ENCODE results near the gene NPLOC4. TPM values are rescaled to one million over a fixed set of nuclear protein-coding genes. Genes with fewer than 3 reads are reported as not detected.
A peak's percentile ranks its signal among the peaks of the same experiment; 100 is the strongest.

Gene NPLOC4
- total and polyA plus RNA-seq, 2 of the 13 experiments (the other 11 are each of a cell fraction or from before 2014, with no cell fraction given) = 57.0 to 97.0 TPM

- TF ChIP-seq, protein P1, sequence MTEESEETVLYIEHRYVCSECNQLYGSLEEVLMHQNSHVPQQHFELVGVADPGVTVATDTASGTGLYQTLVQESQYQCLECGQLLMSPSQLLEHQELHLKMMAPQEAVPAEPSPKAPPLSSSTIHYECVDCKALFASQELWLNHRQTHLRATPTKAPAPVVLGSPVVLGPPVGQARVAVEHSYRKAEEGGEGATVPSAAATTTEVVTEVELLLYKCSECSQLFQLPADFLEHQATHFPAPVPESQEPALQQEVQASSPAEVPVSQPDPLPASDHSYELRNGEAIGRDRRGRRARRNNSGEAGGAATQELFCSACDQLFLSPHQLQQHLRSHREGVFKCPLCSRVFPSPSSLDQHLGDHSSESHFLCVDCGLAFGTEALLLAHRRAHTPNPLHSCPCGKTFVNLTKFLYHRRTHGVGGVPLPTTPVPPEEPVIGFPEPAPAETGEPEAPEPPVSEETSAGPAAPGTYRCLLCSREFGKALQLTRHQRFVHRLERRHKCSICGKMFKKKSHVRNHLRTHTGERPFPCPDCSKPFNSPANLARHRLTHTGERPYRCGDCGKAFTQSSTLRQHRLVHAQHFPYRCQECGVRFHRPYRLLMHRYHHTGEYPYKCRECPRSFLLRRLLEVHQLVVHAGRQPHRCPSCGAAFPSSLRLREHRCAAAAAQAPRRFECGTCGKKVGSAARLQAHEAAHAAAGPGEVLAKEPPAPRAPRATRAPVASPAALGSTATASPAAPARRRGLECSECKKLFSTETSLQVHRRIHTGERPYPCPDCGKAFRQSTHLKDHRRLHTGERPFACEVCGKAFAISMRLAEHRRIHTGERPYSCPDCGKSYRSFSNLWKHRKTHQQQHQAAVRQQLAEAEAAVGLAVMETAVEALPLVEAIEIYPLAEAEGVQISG (CRISPR knock-in tag; IDR thresholded peaks at IDR 0.05) = peak; percentile 96
- TF ChIP-seq DPF2 (CRISPR knock-in tag; IDR thresholded peaks at IDR 0.05; ENCODE audit: borderline replicate concordance, low read depth) = no peak
- TF ChIP-seq ZNF207 (IDR thresholded peaks at IDR 0.05; ENCODE audit: borderline replicate concordance) = no peak
- TF ChIP-seq TRIM22 (IDR thresholded peaks at IDR 0.05) = no peak
- TF ChIP-seq ZNF354B (CRISPR knock-in tag; IDR thresholded peaks at IDR 0.05) = no peak
- 0 out of 2 replicates have a peak, but pooled peaks have one; percentile 58 for TF ChIP-seq FOXM1 (CRISPR knock-in tag; IDR thresholded peaks at IDR 0.05)
- peak; percentile 31; the same call in 1 of the 2 replicates for TF ChIP-seq ATF2 (CRISPR knock-in tag; IDR thresholded peaks at IDR 0.05)
- TF ChIP-seq KLF13 (CRISPR knock-in tag; IDR thresholded peaks at IDR 0.05) = no peak
- peak in 1 of 2 experiments; percentile 35; a peak in 1 of 4 replicates for TF ChIP-seq REST (IDR thresholded peaks at IDR 0.05; ENCODE audit: borderline replicate concordance in 1 of 2, low read depth in 1 of 2, low read length in 2 of 2)
- TF ChIP-seq FOXA1 (IDR thresholded peaks at IDR 0.05) = no peak
- TF ChIP-seq FOXA1 (CRISPR knock-in tag; IDR thresholded peaks at IDR 0.05) = 0 out of 2 replicates have a peak, but pooled peaks have one; percentile 11
- TF ChIP-seq SMARCC2 (IDR thresholded peaks at IDR 0.05) = no peak
- TF ChIP-seq ZNF614 (CRISPR knock-in tag; IDR thresholded peaks at IDR 0.05; ENCODE audit: borderline replicate concordance) = no peak; the same call in 1 of the 2 replicates
- peak; percentile 10 for TF ChIP-seq ARNT2 (CRISPR knock-in tag; IDR thresholded peaks at IDR 0.05; ENCODE audit: low read depth)
- no peak for TF ChIP-seq NPAS2 (CRISPR knock-in tag; IDR thresholded peaks at IDR 0.05; ENCODE audit: borderline replicate concordance)
- TF ChIP-seq CHCHD3 (CRISPR knock-in tag; IDR thresholded peaks at IDR 0.05) = no peak
- TF ChIP-seq, protein P2, sequence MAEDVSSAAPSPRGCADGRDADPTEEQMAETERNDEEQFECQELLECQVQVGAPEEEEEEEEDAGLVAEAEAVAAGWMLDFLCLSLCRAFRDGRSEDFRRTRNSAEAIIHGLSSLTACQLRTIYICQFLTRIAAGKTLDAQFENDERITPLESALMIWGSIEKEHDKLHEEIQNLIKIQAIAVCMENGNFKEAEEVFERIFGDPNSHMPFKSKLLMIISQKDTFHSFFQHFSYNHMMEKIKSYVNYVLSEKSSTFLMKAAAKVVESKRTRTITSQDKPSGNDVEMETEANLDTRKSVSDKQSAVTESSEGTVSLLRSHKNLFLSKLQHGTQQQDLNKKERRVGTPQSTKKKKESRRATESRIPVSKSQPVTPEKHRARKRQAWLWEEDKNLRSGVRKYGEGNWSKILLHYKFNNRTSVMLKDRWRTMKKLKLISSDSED (CRISPR knock-in tag; IDR thresholded peaks at IDR 0.05) = no peak
- TF ChIP-seq ZNF782 (CRISPR knock-in tag; IDR thresholded peaks at IDR 0.05; ENCODE audit: borderline replicate concordance) = peak; percentile 26; the same call in 1 of the 2 replicates
Measured at GRCh38 chr17:81683584-81684441, 46.9 kb upstream of the NPLOC4 start, which contains the start of the genes ARL16 and HGS (continued).

Measured in HepG2 (cell line).